ENCODE measurements around the gene SYPL1. TPM values are rescaled to one million over a fixed set of nuclear protein-coding genes. Genes with fewer than 3 reads are reported as not detected.

SYPL1 gene
- total RNA-seq, 2 donors from 2014 or later, result 87.9 to 132 TPM

DNA sequence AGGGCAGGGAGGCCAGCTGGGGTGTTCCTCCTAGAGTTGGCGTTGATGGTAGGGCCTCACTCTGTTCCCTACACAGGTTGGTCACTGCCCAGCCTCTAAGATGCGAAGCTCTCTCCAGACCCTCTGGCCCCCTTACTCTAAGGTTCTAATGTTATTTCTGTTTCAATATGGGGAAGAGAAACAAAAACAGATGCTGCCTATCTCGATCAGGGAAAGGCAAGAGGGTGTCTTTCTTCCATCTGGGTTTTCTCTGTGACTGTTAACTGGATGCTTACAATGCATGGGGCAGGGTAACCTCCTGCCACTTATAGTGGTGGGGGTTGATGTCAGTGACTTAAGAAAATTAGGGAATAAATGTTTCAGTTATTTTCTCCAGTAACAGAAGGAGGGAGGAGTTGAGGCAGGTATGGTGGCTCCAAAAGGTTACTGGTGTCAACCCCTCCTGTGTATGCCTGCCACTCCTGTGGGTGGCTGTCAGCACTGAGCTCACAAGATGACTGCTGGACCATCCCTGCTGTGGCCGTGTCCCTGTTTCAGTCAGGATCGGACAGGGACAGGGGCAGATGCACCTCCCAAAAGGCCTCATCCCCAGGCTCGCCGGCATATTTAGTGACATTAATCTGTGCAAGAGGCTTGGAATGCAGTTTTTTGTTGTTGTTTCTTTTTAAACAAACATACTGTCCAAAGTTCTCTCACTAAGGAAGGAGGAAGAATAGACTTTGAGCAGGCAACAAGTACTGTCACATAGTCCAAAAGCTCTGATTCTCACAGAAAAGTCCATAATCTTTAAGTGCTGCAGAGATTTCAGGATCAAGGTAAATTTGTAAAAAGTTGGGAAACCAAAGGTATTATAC is 39.6 kb upstream of the SYPL1 start:
- WGBS, result 72% methylated on average over 7 of the region's 7 CpGs
- Histone ChIP-seq H3K36me3 (no peaks in the 10 kb centered on the region), H3K27ac (no peak overlapping the region), H3K4me1 (replicated peaks) (no peaks in the 10 kb centered on the region), H3K27me3 (replicated peaks; ENCODE audit: insufficient read depth) (no peaks in the 10 kb centered on the region), H3K4me3 (no peak overlapping the region), H3K9me3 (no peaks in the 10 kb centered on the region)
- no peak for DNase-seq (ENCODE audit: low spot score)
- no peak for TF ChIP-seq POLR2AphosphoS5 (IDR thresholded peaks at IDR 0.05)
- TF ChIP-seq, protein P1, sequence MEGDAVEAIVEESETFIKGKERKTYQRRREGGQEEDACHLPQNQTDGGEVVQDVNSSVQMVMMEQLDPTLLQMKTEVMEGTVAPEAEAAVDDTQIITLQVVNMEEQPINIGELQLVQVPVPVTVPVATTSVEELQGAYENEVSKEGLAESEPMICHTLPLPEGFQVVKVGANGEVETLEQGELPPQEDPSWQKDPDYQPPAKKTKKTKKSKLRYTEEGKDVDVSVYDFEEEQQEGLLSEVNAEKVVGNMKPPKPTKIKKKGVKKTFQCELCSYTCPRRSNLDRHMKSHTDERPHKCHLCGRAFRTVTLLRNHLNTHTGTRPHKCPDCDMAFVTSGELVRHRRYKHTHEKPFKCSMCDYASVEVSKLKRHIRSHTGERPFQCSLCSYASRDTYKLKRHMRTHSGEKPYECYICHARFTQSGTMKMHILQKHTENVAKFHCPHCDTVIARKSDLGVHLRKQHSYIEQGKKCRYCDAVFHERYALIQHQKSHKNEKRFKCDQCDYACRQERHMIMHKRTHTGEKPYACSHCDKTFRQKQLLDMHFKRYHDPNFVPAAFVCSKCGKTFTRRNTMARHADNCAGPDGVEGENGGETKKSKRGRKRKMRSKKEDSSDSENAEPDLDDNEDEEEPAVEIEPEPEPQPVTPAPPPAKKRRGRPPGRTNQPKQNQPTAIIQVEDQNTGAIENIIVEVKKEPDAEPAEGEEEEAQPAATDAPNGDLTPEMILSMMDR (IDR thresholded peaks at IDR 0.05), result no peak
- TF ChIP-seq POLR2A (IDR thresholded peaks at IDR 0.05), result no peak
- intact Hi-C loops (cut with DNase I), result loop anchor here (2.0 kb wide), 1 partner anchor 95 kb away; no protein-coding TSS in a partner anchor

DNA sequence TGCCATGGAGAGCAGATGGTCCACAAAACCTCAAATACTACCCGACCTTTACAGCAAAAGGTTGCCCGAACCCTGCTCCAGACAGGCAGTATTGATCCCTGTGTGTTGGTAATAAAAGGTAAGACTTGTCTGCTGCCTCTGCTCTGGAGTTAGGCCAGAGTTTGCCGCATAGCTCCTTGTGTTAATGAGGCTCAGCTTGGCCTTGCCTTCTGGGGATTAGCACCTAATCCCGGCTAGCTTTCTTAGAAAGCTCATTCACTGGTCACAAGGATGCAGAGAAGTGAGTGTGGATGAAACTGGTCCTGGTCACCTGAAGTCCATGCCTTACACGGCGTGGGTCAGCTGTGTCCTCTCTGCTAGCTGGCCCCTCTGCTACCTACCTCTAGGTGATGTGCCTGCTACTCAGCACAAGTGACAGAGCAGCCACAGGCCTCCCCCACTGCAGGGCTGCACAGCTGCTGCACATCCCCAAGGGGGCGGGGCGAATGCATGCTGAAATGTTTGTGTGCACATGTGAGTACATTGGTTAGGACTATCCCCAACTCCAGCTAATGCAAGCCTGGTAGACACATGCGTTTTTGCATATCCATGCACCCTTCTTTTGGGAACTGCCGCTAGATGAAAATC is 31.7 kb upstream of the SYPL1 start:
- H3K4me1 ChIP-seq (replicated peaks), result no peaks in the 10 kb centered on the region
- no peak overlapping the region for H3K27ac ChIP-seq
- 89% methylated on average over 10 of the region's 10 CpGs for WGBS
- DNase-seq (ENCODE audit: low spot score), result no peak
- no peaks in the 10 kb centered on the region for H3K27me3 ChIP-seq (replicated peaks; ENCODE audit: insufficient read depth)
- no peaks in the 10 kb centered on the region for H3K9me3 ChIP-seq
- intact Hi-C loops (cut with DNase I), result no loop called here
- no peak overlapping the region for H3K4me3 ChIP-seq
- H3K36me3 ChIP-seq, result no peaks in the 10 kb centered on the region
- TF ChIP-seq POLR2AphosphoS5 (IDR thresholded peaks at IDR 0.05) (no peak), POLR2A (IDR thresholded peaks at IDR 0.05) (no peak)
- TF ChIP-seq, protein P1 (IDR thresholded peaks at IDR 0.05), result no peak

DNA sequence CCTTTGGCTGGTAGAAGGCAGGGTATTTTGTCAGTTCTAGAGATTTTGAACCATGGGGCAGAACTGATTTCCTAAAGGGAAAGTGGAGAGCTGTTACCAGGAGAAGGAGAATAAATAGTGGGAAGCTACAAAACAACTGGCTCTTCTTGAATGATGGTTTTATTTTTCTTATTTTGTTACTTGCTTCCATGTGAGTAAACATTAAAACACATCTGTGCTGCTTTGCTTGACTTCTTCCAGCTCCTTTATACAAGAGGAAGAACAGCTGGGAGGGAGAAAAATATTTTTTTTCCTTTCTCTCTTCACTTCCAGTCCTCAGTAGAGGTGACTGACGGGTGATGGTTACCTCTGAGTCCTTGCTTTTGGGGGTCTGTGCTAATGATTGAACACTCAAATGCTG is 30.0 kb upstream of the SYPL1 start:
- H3K27me3 ChIP-seq (replicated peaks; ENCODE audit: insufficient read depth), result no peaks in the 10 kb centered on the region
- H3K4me1 ChIP-seq (replicated peaks), result no peaks in the 10 kb centered on the region
- no peak overlapping the region for H3K27ac ChIP-seq
- H3K9me3 ChIP-seq, result no peaks in the 10 kb centered on the region
- intact Hi-C loops (cut with DNase I), result no loop called here
- 83% methylated on average over 1 of the region's 1 CpG for WGBS
- no peaks in the 10 kb centered on the region for H3K36me3 ChIP-seq
- TF ChIP-seq POLR2AphosphoS5 (IDR thresholded peaks at IDR 0.05), result no peak
- TF ChIP-seq, protein P1 (IDR thresholded peaks at IDR 0.05), result no peak
- TF ChIP-seq POLR2A (IDR thresholded peaks at IDR 0.05), result no peak
- DNase-seq (ENCODE audit: low spot score), result no peak
- no peak overlapping the region for H3K4me3 ChIP-seq

DNA sequence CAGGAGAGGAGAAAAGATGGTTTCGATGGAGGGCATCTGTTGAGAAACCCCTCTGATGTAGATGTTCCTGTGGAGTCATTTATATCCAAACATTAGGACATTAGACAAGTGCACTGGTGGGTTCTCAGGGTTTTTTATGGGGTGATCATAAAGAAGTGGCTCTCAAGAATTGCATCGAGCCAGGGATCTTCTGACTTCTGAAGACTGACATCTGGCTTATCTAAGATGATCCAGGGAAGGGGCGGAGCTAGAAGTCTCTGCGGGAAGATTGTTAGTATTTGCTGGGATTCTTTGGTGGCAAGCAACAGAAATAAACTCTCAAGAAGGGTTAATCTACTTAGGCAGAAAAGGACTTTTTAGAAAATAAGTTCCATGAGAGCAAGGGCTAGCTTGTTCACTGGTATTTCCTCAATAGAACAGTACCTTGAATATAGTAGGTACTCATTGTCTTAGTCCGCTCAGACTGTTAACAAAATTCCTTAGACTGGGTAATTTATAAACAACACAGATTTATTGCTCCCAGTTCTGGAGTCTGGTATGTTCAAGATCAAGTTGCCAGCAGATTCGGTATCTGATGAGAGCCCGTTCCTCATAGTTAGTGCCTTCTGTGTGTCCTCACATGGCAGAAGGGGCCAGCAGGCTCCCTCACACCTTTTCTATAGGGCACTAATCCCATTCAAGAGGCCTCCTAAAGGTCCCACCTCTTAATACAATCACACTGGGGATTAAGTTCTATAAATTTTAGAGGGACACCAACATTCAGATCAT is 28.5 kb upstream of the SYPL1 start:
- WGBS, result 63% methylated on average over 7 of the region's 7 CpGs
- intact Hi-C loops (cut with DNase I), result no loop called here
- no peak overlapping the region for H3K4me3 ChIP-seq
- no peak overlapping the region for H3K27ac ChIP-seq
- no peaks in the 10 kb centered on the region for H3K27me3 ChIP-seq (replicated peaks; ENCODE audit: insufficient read depth)
- no peaks in the 10 kb centered on the region for H3K36me3 ChIP-seq
- H3K4me1 ChIP-seq (replicated peaks), result no peaks in the 10 kb centered on the region
- TF ChIP-seq POLR2AphosphoS5 (IDR thresholded peaks at IDR 0.05) (no peak), POLR2A (IDR thresholded peaks at IDR 0.05) (no peak)
- TF ChIP-seq, protein P1 (IDR thresholded peaks at IDR 0.05), result no peak
- no peak for DNase-seq (ENCODE audit: low spot score)
- H3K9me3 ChIP-seq, result no peaks in the 10 kb centered on the region

All from prostate gland (tissue), 2 donors.